Adrenal gland (tissue), 12 donors: ENCODE data around the gene MVD. TPM values are rescaled to one million over a fixed set of nuclear protein-coding genes. Genes with fewer than 3 reads are reported as not detected.

ENCODE experiments used
- DNase-seq, 7 donors: peaks; one replicate each; pipeline ENCODE4 v3.0.0-alpha.2; 2019 to 2020
- H3K27ac ChIP-seq, 5 donors: fragments of 200-600 bp; sonication (generic) in 4 of 5; 1 replicate in 3 of 5; 2 replicates in 2 of 5; pipeline versions ENCODE4 v1.5.1 to v1.8.0; 2016 to 2020; ENCODE audit warnings: mild to moderate bottlenecking in 1 of 5
- H3K27me3 ChIP-seq: fragments of 200-600 bp; 2 replicates; pipeline ENCODE4 v1.8.0; 2021
- H3K36me3 ChIP-seq, 2 donors: fragments of 200-600 bp; replicated peaks in 1 of 2; 1 replicate in 1 of 2; 2 replicates in 1 of 2; pipeline versions ENCODE4 v1.5.1 to v1.8.0; 2018 to 2022
- H3K4me1 ChIP-seq, 2 donors: fragments of 200-600 bp; replicated peaks in 1 of 2; 1 replicate in 1 of 2; 2 replicates in 1 of 2; pipeline versions ENCODE4 v1.5.1 to v1.8.0; 2018 to 2021
- H3K4me3 ChIP-seq, 4 donors: fragments of 200-600 bp; sonication (generic) in 3 of 4; one replicate each; pipeline ENCODE4 v1.5.1; 2016 to 2018
- H3K9me3 ChIP-seq, 3 donors: fragments of 200-600 bp; sonication (generic) in 1 of 3; replicated peaks in 1 of 3; 1 replicate in 2 of 3; 2 replicates in 1 of 3; pipeline versions ENCODE4 v1.5.1 to v1.8.0; 2016 to 2021
- POLR2A ChIP-seq, 2 donors: fragments of 450-650 bp; IDR thresholded peaks; one replicate each; pipeline ENCODE4 v1.6.1; 2017; ENCODE audit warnings: antibody characterized with exemption in 2 of 2, mild to moderate bottlenecking in 2 of 2, moderate library complexity in 1 of 2
- WGBS, 4 donors: extraction: QIAGEN DNeasy Blood & Tissue Kit in 2 of 4; methylation state at CpG; one replicate each; pipeline versions ENCODE4 v1.1.5 to v1.1.7; 2013 to 2017; 5-methylcytosine and 5-hydroxymethylcytosine counted together
- intact Hi-C, 2 donors: fragments of 100-400 bp; cut with DNase I; formaldehyde crosslinking; loops; one replicate each; pipeline versions ENCODE4 v1.14.1 to v1.15.0; 2022 to 2023
- polyA plus RNA-seq, 3 donors: library from polyadenylated mRNA; stranded (reverse); fragments of 200-250 nt in 2 of 3; fragments of 350-450 nt in 1 of 3; fragmentation: Illumina TruSeq in 1 of 3; extraction: RNeasy Lipid Tissue Mini Kit (QIAGEN cat#74804) in 1 of 3; gene quantifications; one replicate each; pipeline ENCODE4 v1.2.3, GENCODE V29; 2013 to 2014
- total RNA-seq, 9 donors: library from RNA; depleted of rRNA in 4 of 9; stranded (reverse); fragments of >200 nt in 4 of 9; fragments of 120-200 nt in 1 of 9; fragmentation: NEBNext Ultra II Directional in 1 of 9; extraction: Animal tissue kit (Norgen Biotek cat#: 25700) in 1 of 9; gene quantifications; one replicate each; pipeline versions ENCODE4 v1.1.0 to v1.2.4, GENCODE V29; 2013 to 2023
- TF ChIP-seq, protein P1 (sequence below), 6 experiments: fragments of 450-650 bp in 4 of 6; fragments of 200-600 bp in 2 of 6; sonication (generic) in 1 of 6; IDR thresholded peaks; 1 replicate in 5 of 6; 2 replicates in 1 of 6; pipeline versions ENCODE4 v1.5.1 to v1.8.0; 2016 to 2021; ENCODE audit warnings: antibody characterized with exemption in 6 of 6, mild to moderate bottlenecking in 2 of 6, moderate library complexity in 1 of 6
- donor health status: healthy with polysubstance abuse.
- donor health status: Bipolar disorder and iron deficiency.
- donor health status: DM: yes; HTN: yes; CAD: no.
- donor health status: DM: no; HTN: no; CAD: no.
- donor health status: DM: no; HTN: no; CAD: no.
- donor health status: DM: yes; HTN: yes; CAD: no.

The MVD gene
- total and polyA plus RNA-seq, 12 donors, result 25.6 to 293 (median 45.4) TPM

DNA sequence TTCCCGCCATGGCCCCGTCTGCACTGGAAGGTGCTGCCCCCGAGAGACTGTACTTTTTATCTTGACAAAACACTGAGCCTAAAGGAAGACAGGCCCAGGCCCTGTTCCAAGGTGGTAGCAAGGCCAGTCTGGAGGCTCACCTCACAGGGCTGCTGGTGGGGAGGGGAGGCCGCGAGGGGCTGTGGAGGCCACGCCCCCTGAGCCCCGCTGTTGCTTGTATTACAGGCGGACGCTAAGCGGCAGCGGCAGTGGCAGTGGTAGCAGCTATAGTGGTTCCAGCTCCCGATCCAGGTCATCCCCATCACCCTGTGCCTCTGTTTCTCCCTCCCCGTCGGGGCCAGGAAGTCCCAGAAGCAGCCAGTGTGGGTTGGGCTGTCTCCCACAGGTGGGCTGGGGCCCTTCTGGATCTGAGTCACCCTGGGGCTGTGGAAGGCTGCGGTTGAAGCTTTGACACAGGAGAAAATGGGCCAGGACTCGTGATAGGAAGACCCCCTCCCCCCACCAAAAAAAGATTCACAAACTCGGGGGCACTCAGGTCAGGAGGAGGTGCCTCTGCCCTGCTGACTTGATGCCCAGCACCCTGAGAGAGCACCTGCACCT lies 37.8 kb downstream of the MVD start:
- TF ChIP-seq POLR2A (IDR thresholded peaks at IDR 0.05), result no peak
- TF ChIP-seq, protein P1, sequence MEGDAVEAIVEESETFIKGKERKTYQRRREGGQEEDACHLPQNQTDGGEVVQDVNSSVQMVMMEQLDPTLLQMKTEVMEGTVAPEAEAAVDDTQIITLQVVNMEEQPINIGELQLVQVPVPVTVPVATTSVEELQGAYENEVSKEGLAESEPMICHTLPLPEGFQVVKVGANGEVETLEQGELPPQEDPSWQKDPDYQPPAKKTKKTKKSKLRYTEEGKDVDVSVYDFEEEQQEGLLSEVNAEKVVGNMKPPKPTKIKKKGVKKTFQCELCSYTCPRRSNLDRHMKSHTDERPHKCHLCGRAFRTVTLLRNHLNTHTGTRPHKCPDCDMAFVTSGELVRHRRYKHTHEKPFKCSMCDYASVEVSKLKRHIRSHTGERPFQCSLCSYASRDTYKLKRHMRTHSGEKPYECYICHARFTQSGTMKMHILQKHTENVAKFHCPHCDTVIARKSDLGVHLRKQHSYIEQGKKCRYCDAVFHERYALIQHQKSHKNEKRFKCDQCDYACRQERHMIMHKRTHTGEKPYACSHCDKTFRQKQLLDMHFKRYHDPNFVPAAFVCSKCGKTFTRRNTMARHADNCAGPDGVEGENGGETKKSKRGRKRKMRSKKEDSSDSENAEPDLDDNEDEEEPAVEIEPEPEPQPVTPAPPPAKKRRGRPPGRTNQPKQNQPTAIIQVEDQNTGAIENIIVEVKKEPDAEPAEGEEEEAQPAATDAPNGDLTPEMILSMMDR (IDR thresholded peaks at IDR 0.05), result no peak
- no peak overlapping the region for H3K4me3 ChIP-seq
- WGBS, 4 donors, result 83 to 90% (median 84%) methylated on average over 12 to 17 of the region's 17 CpGs
- DNase-seq, result no peak
- H3K27ac ChIP-seq, result no peak overlapping the region
- intact Hi-C loops, result no loop called here
- peaks cover 0 to 68% of the 10 kb centered on the region in 2 donors for H3K36me3 ChIP-seq
- no peaks in the 10 kb centered on the region for H3K27me3 ChIP-seq
- H3K4me1 ChIP-seq, result peaks cover 0 to 6% of the 10 kb centered on the region in 2 donors
- no peaks in the 10 kb centered on the region for H3K9me3 ChIP-seq

DNA sequence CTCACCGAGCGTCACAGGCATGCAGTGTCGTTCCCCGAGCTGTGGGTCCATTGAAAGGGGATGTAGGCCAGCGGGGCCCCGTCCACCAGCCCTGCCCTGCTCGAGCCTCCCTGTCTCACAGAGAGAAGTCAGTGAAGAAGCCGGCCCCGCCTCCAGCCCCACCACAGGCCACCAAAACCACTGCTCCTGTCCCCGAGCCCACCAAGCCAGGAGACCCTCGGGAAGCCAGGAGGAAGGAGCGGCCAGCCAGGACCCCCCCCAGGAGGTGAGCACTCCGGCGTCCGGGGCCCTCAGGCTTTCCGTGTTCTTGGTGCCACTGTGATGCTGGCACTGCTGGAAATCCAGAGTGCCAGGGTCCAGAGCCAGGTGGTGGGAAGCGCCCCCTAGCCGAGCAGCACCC lies 38.4 kb downstream of the MVD start:
- peaks cover 0 to 62% of the 10 kb centered on the region in 2 donors for H3K36me3 ChIP-seq
- H3K4me3 ChIP-seq, result no peak overlapping the region
- no peaks in the 10 kb centered on the region for H3K9me3 ChIP-seq
- intact Hi-C loops, result no loop called here
- no peak for DNase-seq
- WGBS, 4 donors, result 91 to 97% (median 96%) methylated on average over 8 to 18 of the region's 18 CpGs; no CpG with 5 or more reads in 1 of the 4 donors
- no peaks in the 10 kb centered on the region for H3K27me3 ChIP-seq
- no peak overlapping the region for H3K27ac ChIP-seq
- H3K4me1 ChIP-seq, result peaks cover 0 to 6% of the 10 kb centered on the region in 2 donors
- TF ChIP-seq, protein P1 (IDR thresholded peaks at IDR 0.05), result no peak
- no peak for TF ChIP-seq POLR2A (IDR thresholded peaks at IDR 0.05)

DNA sequence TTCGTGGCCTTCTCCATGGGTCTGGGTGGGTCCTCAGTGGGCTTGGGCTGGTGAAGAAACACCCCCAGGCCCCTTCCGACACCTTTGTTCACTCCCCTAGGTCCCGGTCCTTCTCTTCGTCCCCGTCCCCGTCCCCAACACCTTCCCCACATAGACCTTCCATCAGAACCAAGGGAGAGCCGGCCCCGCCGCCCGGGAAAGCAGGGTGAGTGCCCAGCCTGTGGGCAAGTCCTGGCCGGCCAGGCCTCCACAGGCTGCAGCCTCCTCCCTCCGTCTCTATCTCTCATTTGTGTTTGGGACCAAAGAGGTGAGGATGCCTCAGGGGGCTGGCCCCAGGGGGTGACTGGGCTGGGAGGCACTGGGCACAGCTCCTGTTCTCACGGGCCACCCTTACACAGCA lies 39.0 kb downstream of the MVD start:
- no peaks in the 10 kb centered on the region for H3K27me3 ChIP-seq
- WGBS, 4 donors, result 94 to 97% (median 96%) methylated on average over 12 to 13 of the region's 13 CpGs
- H3K36me3 ChIP-seq, result peaks cover 0 to 60% of the 10 kb centered on the region in 2 donors
- no peak overlapping the region for H3K27ac ChIP-seq
- no peaks in the 10 kb centered on the region for H3K9me3 ChIP-seq
- intact Hi-C loops, result no loop called here
- no peak overlapping the region for H3K4me3 ChIP-seq
- peaks cover 0 to 6% of the 10 kb centered on the region in 2 donors for H3K4me1 ChIP-seq
- no peak for TF ChIP-seq POLR2A (IDR thresholded peaks at IDR 0.05)
- TF ChIP-seq, protein P1 (IDR thresholded peaks at IDR 0.05), result no peak
- no peak for DNase-seq

DNA sequence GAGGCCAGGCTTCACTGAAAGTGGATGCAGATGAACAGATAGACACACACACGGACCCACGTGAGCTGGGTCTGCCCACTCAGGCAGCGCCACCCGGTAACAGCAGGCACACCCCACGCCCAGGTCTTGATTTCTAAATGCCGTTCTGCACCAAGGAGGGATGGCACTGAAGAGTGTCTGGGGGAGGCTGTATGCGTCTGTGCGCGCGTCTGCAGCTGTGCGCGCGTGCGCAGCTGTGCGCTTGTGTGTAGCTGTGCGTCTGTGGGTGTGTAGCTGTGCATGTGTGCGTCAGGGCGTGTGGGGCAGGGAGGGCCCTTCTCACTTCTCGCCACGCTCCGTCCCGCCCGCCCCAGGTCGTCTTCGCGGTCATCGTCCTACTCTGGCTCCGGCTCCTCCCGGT lies 40.0 kb downstream of the MVD start:
- H3K27ac ChIP-seq, result no peak overlapping the region
- no peaks in the 10 kb centered on the region for H3K27me3 ChIP-seq
- H3K4me3 ChIP-seq, result no peak overlapping the region
- WGBS, 4 donors, result 94 to 96% (median 95%) methylated on average over 22 to 29 of the region's 29 CpGs
- peaks cover 0 to 54% of the 10 kb centered on the region in 2 donors for H3K36me3 ChIP-seq
- intact Hi-C loops, result no loop called here
- TF ChIP-seq POLR2A (IDR thresholded peaks at IDR 0.05), result no peak
- TF ChIP-seq, protein P1 (IDR thresholded peaks at IDR 0.05), result no peak
- H3K4me1 ChIP-seq, result no peaks in the 10 kb centered on the region
- no peaks in the 10 kb centered on the region for H3K9me3 ChIP-seq
- DNase-seq, result no peak
